Sigmoid colon (tissue), 4 donors: ENCODE results near the gene MEGF11.

Experiments
- CTCF ChIP-seq, 4 experiments: fragments of 450-650 bp in 3 of 4; fragments of 200-600 bp in 1 of 4; IDR thresholded peaks; one replicate each; pipeline ENCODE4 v1.5.1; 2016 to 2019; ENCODE audit warnings: antibody characterized with exemption in 4 of 4, mild to moderate bottlenecking in 3 of 4, moderate library complexity in 2 of 4
- EP300 ChIP-seq, 4 donors: sonication (generic); formaldehyde crosslinking; IDR thresholded peaks; one replicate each; pipeline ENCODE4 v1.6.1; 2017; ENCODE audit warnings: antibody characterized with exemption in 4 of 4
- POLR2A ChIP-seq, 2 donors: fragments of 450-650 bp; IDR thresholded peaks; one replicate each; pipeline ENCODE4 v1.6.1; 2016; ENCODE audit warnings: antibody characterized with exemption in 2 of 2, mild to moderate bottlenecking in 2 of 2, moderate library complexity in 2 of 2
- POLR2AphosphoS5 ChIP-seq, 4 donors: sonication (generic); formaldehyde crosslinking; IDR thresholded peaks; one replicate each; pipeline ENCODE4 v1.6.1; 2017; ENCODE audit warnings: antibody characterized with exemption in 4 of 4

GRCh38 chr15:66291816-66292570, 38.4 kb upstream of the MEGF11 start:
- no peak for TF ChIP-seq CTCF (IDR thresholded peaks at IDR 0.05)
- TF ChIP-seq EP300 (IDR thresholded peaks at IDR 0.05): no peak
- TF ChIP-seq POLR2A (IDR thresholded peaks at IDR 0.05): no peak
- TF ChIP-seq POLR2AphosphoS5 (IDR thresholded peaks at IDR 0.05): no peak
